ENCODE results near the gene HIVEP2. TPM values are rescaled to one million over a fixed set of nuclear protein-coding genes. Genes with fewer than 3 reads are reported as not detected.

The HIVEP2 gene
- total and polyA plus RNA-seq, 2 experiments from 2014 or later: 8.3 to 21.0 TPM

- no peak overlapping the region for H3K27ac ChIP-seq
- in situ Hi-C loops (cut with MboI): no loop called here
- 0 out of 2 replicates have a peak, but pooled peaks cover under 1% of the 10 kb centered on the region for H3F3A ChIP-seq (ENCODE audit: insufficient read depth)
- H3K79me2 ChIP-seq (ENCODE audit: insufficient read depth): no peaks in the 10 kb centered on the region
- H4K20me1 ChIP-seq (ENCODE audit: insufficient read depth): no peaks in the 10 kb centered on the region
- H3K9me2 ChIP-seq (ENCODE audit: insufficient read depth): no peaks in the 10 kb centered on the region
- no peak overlapping the region for H3K4me2 ChIP-seq (ENCODE audit: unreplicated experiment)
- H3K27me3 ChIP-seq (replicated peaks; ENCODE audit: insufficient read depth): no peaks in the 10 kb centered on the region
- no peak for DNase-seq
- H2AFZ ChIP-seq: no peak overlapping the region
- no peaks in the 10 kb centered on the region for H3K36me3 ChIP-seq (ENCODE audit: low read depth)
- H3K4me3 ChIP-seq: no peak overlapping the region
- H3K4me1 ChIP-seq (ENCODE audit: insufficient read depth): no peaks in the 10 kb centered on the region
- no peak overlapping the region for H3K9ac ChIP-seq
- no peaks in the 10 kb centered on the region for H3K9me3 ChIP-seq (ENCODE audit: low read depth)
- no peak for TF ChIP-seq EZH2 (IDR thresholded peaks at IDR 0.05; ENCODE audit: insufficient read depth, poor library complexity, severe bottlenecking)
- TF ChIP-seq EZH2phosphoT487 (IDR thresholded peaks at IDR 0.05; ENCODE audit: insufficient read depth, low read depth): no peak
- WGBS, 2 experiments (ENCODE audit: low coverage in 1 of 2, low lambda C conversion rate in 2 of 2, missing lambda C conversion rate in 2 of 2): 93 to 97% methylated on average over 5 of the region's 5 CpGs
These were observed 8.6 kb upstream of the HIVEP2 start for GRCh38 chr6:142953373-142954273.

GRCh38 chr6:142952614-142953013, 7.6 kb upstream of the HIVEP2 start:
- Histone ChIP-seq H3K27me3 (replicated peaks; ENCODE audit: insufficient read depth) (no peaks in the 10 kb centered on the region), H3F3A (ENCODE audit: insufficient read depth) (peaks cover 6% of the 10 kb centered on the region; the same call in 1 of the 2 replicates), H2AFZ (no peak overlapping the region), H3K4me3 (no peak overlapping the region), H3K9me2 (ENCODE audit: insufficient read depth) (no peaks in the 10 kb centered on the region), H3K4me1 (ENCODE audit: insufficient read depth) (no peaks in the 10 kb centered on the region; the same call in 1 of the 2 replicates), H4K20me1 (ENCODE audit: insufficient read depth) (no peaks in the 10 kb centered on the region), H3K4me2 (ENCODE audit: unreplicated experiment) (no peak overlapping the region), H3K27ac (no peak overlapping the region), H3K9ac (no peak overlapping the region), H3K79me2 (ENCODE audit: insufficient read depth) (no peaks in the 10 kb centered on the region), H3K36me3 (ENCODE audit: low read depth) (no peaks in the 10 kb centered on the region), H3K9me3 (ENCODE audit: low read depth) (no peaks in the 10 kb centered on the region)
- DNase-seq: no peak
- TF ChIP-seq EZH2phosphoT487 (IDR thresholded peaks at IDR 0.05; ENCODE audit: insufficient read depth, low read depth) (no peak), EZH2 (IDR thresholded peaks at IDR 0.05; ENCODE audit: insufficient read depth, poor library complexity, severe bottlenecking) (no peak)
- in situ Hi-C loops (cut with MboI): no loop called here
- 96 to 97% methylated on average over 3 of the region's 3 CpGs for WGBS, 2 experiments (ENCODE audit: low coverage in 1 of 2, low lambda C conversion rate in 2 of 2, missing lambda C conversion rate in 2 of 2)

- peaks cover 7% of the 10 kb centered on the region; the same call in 1 of the 2 replicates for H3F3A ChIP-seq (ENCODE audit: insufficient read depth)
- no peaks in the 10 kb centered on the region for H3K9me3 ChIP-seq (ENCODE audit: low read depth)
- H3K27me3 ChIP-seq (replicated peaks; ENCODE audit: insufficient read depth): no peaks in the 10 kb centered on the region
- H3K9ac ChIP-seq: no peak overlapping the region
- peaks cover 6% of the 10 kb centered on the region; the same call in 1 of the 2 replicates for H3K79me2 ChIP-seq (ENCODE audit: insufficient read depth)
- no peak overlapping the region for H3K4me2 ChIP-seq (ENCODE audit: unreplicated experiment)
- H3K4me3 ChIP-seq: no peak overlapping the region
- no peaks in the 10 kb centered on the region for H3K36me3 ChIP-seq (ENCODE audit: low read depth)
- no peak overlapping the region for H3K27ac ChIP-seq
- DNase-seq: no peak
- no peaks in the 10 kb centered on the region for H3K9me2 ChIP-seq (ENCODE audit: insufficient read depth)
- in situ Hi-C loops (cut with MboI): no loop called here
- no peaks in the 10 kb centered on the region; the same call in 1 of the 2 replicates for H3K4me1 ChIP-seq (ENCODE audit: insufficient read depth)
- no peak overlapping the region for H2AFZ ChIP-seq
- no peaks in the 10 kb centered on the region for H4K20me1 ChIP-seq (ENCODE audit: insufficient read depth)
- 100% methylated on average over 1 of the region's 1 CpG for WGBS, 2 experiments (ENCODE audit: low coverage in 1 of 2, low lambda C conversion rate in 2 of 2, missing lambda C conversion rate in 2 of 2)
- TF ChIP-seq EZH2phosphoT487 (IDR thresholded peaks at IDR 0.05; ENCODE audit: insufficient read depth, low read depth): no peak
- no peak for TF ChIP-seq EZH2 (IDR thresholded peaks at IDR 0.05; ENCODE audit: insufficient read depth, poor library complexity, severe bottlenecking)
These were observed 5.3 kb upstream of the HIVEP2 start for GRCh38 chr6:142950291-142950690.

GRCh38 chr6:142947714-142948480, 2.9 kb upstream of the HIVEP2 start:
- TF ChIP-seq EZH2 (IDR thresholded peaks at IDR 0.05; ENCODE audit: insufficient read depth, poor library complexity, severe bottlenecking) (no peak), EZH2phosphoT487 (IDR thresholded peaks at IDR 0.05; ENCODE audit: insufficient read depth, low read depth) (no peak)
- H3K36me3 ChIP-seq (ENCODE audit: low read depth): no peaks in the 10 kb centered on the region
- peaks cover 27% of the 10 kb centered on the region for H3K79me2 ChIP-seq (ENCODE audit: insufficient read depth)
- H3K9ac ChIP-seq: peak overlapping the region; percentile 99
- no peaks in the 10 kb centered on the region for H3K9me3 ChIP-seq (ENCODE audit: low read depth)
- in situ Hi-C loops (cut with MboI): loop anchor here (10.0 kb wide), 1 partner anchor 253 kb away; no protein-coding TSS in a partner anchor
- 22 to 30% methylated on average over 12 of the region's 12 CpGs for WGBS, 2 experiments (ENCODE audit: low coverage in 1 of 2, low lambda C conversion rate in 2 of 2, missing lambda C conversion rate in 2 of 2)
- H3K9me2 ChIP-seq (ENCODE audit: insufficient read depth): no peaks in the 10 kb centered on the region
- H3K4me2 ChIP-seq (ENCODE audit: unreplicated experiment): peak overlapping the region; percentile 97
- H3K27ac ChIP-seq: peak overlapping the region; percentile 97
- no peak for DNase-seq
- peaks cover 18% of the 10 kb centered on the region for H3F3A ChIP-seq (ENCODE audit: insufficient read depth)
- H3K27me3 ChIP-seq (replicated peaks; ENCODE audit: insufficient read depth): no peaks in the 10 kb centered on the region
- no peaks in the 10 kb centered on the region for H4K20me1 ChIP-seq (ENCODE audit: insufficient read depth)
- H3K4me3 ChIP-seq: peak overlapping the region; percentile 94
- peak overlapping the region; percentile 74 for H2AFZ ChIP-seq
- H3K4me1 ChIP-seq (ENCODE audit: insufficient read depth): peaks cover 9% of the 10 kb centered on the region
